ENCODE data around the gene SIAH1.

DNA sequence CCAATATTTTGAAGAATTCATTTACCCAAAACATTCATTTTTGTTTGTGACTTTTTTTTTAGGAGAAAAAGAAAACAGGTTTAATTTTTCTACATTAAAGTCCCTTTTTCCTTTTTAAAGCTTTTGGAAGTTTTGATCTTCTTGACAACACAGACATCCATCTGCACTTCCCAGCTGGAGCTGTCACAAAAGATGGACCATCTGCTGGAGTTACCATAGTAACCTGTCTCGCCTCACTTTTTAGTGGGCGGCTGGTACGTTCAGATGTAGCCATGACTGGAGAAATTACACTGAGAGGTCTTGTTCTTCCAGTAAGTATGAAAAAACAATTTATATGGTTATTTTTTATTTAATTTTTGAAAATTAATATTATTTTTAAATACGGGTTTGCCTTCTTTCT lies 37.2 kb downstream of the SIAH1 start:
- TF ChIP-seq CTCF (IDR thresholded peaks at IDR 0.05; ENCODE audit: insufficient read depth, low read length, poor library complexity, severe bottlenecking) (no peak), EZH2phosphoT487 (conservative IDR thresholded peaks at IDR 0.05; ENCODE audit: low read length) (no peak)
